Measurements from ENCODE around the gene TGFBR3. TPM values are rescaled to one million over a fixed set of nuclear protein-coding genes. Genes with fewer than 3 reads are reported as not detected.
"Not testable (repeated sequence)": the region's sequence is repeated elsewhere in the genome, so short reads cannot be mapped to it uniquely, and the experiment has no call there.

TGFBR3 gene
- total RNA-seq, 1 experiment from 2014 or later = 4.2 TPM

- H3K9me3 Mint-ChIP-seq = no peaks in the 10 kb centered on the region
- no peak for ATAC-seq
- no peak overlapping the region for H3K27ac Mint-ChIP-seq
- TF ChIP-seq ZNF317 (CRISPR knock-in tag; IDR thresholded peaks at IDR 0.05; ENCODE audit: borderline replicate concordance, low read depth) = no peak
- TF ChIP-seq ERG (CRISPR knock-in tag; IDR thresholded peaks at IDR 0.05) = no peak
- TF ChIP-seq ELF4 (CRISPR knock-in tag; IDR thresholded peaks at IDR 0.05; ENCODE audit: low read depth) = no peak
- no peak for TF ChIP-seq JAZF1 (CRISPR knock-in tag; IDR thresholded peaks at IDR 0.05)
- TF ChIP-seq NR2C2 (CRISPR knock-in tag; IDR thresholded peaks at IDR 0.05) = no peak
- TF ChIP-seq E2F1 (CRISPR knock-in tag; IDR thresholded peaks at IDR 0.05) = no peak
- no peak for TF ChIP-seq ZNF423 (CRISPR knock-in tag; IDR thresholded peaks at IDR 0.05)
- no peaks in the 10 kb centered on the region for H3K27me3 Mint-ChIP-seq (ENCODE audit: low read depth)
- H3K4me3 Mint-ChIP-seq = no peak overlapping the region
- H3K4me1 Mint-ChIP-seq = 0 out of 2 replicates have a peak, but pooled peaks cover 4% of the 10 kb centered on the region
- DNase-seq (ENCODE audit: low spot score) = no peak
- CTCF ChIA-PET = no interaction called here
- no peaks in the 10 kb centered on the region for H3K36me3 Mint-ChIP-seq
- POLR2A ChIA-PET = no interaction called here
These were observed 50.8 kb downstream of the TGFBR3 start for GRCh38 chr1:91835087-91835521.

- H3K4me1 Mint-ChIP-seq; ATAC-seq; H3K9me3 Mint-ChIP-seq; H3K4me3 Mint-ChIP-seq; POLR2A ChIA-PET; H3K27me3 Mint-ChIP-seq (ENCODE audit: low read depth); H3K27ac Mint-ChIP-seq; H3K36me3 Mint-ChIP-seq; DNase-seq (ENCODE audit: low spot score): not testable (repeated sequence)
- CTCF ChIA-PET = interaction anchor here (0.8 kb wide), 1 partner anchor 218 kb away, joined by 3 read pairs; no protein-coding TSS in a partner anchor
These were observed 51.4 kb downstream of the TGFBR3 start for GRCh38 chr1:91834549-91834948.

- ChIA-PET CTCF (interaction anchor here (0.8 kb wide), 1 partner anchor 217 kb away, joined by 3 read pairs; no protein-coding TSS in a partner anchor), POLR2A (no interaction called here)
- H3K9me3 Mint-ChIP-seq = no peaks in the 10 kb centered on the region
- ATAC-seq (no peak), DNase-seq (ENCODE audit: low spot score) (no peak)
- 0 out of 2 replicates have a peak, but pooled peaks cover 4% of the 10 kb centered on the region for H3K4me1 Mint-ChIP-seq
- no peaks in the 10 kb centered on the region for H3K27me3 Mint-ChIP-seq (ENCODE audit: low read depth)
- H3K36me3 Mint-ChIP-seq = no peaks in the 10 kb centered on the region
- H3K27ac Mint-ChIP-seq = no peak overlapping the region
- H3K4me3 Mint-ChIP-seq = no peak overlapping the region
- TF ChIP-seq IRF2 (CRISPR knock-in tag; IDR thresholded peaks at IDR 0.05; ENCODE audit: borderline replicate concordance, low read depth) = no peak
- no peak for TF ChIP-seq ZMAT4 (CRISPR knock-in tag; IDR thresholded peaks at IDR 0.05)
- no peak for TF ChIP-seq NFYB (CRISPR knock-in tag; conservative IDR thresholded peaks at IDR 0.05; ENCODE audit: low read depth)
- TF ChIP-seq E2F4 (CRISPR knock-in tag; IDR thresholded peaks at IDR 0.05; ENCODE audit: borderline replicate concordance, low read depth) = no peak
- TF ChIP-seq TEAD4 (CRISPR knock-in tag; IDR thresholded peaks at IDR 0.05) = no peak
- TF ChIP-seq HMGXB4 (CRISPR knock-in tag; IDR thresholded peaks at IDR 0.05) = no peak
- no peak for TF ChIP-seq OVOL2 (CRISPR knock-in tag; IDR thresholded peaks at IDR 0.05; ENCODE audit: borderline replicate concordance)
- no peak for TF ChIP-seq ZNF396 (CRISPR knock-in tag; IDR thresholded peaks at IDR 0.05; ENCODE audit: borderline replicate concordance)
- no peak for TF ChIP-seq SOX15 (CRISPR knock-in tag; IDR thresholded peaks at IDR 0.05)
- no peak for TF ChIP-seq USF1 (CRISPR knock-in tag; IDR thresholded peaks at IDR 0.05)
- TF ChIP-seq NFE2L1 (CRISPR knock-in tag; IDR thresholded peaks at IDR 0.05) = no peak
- TF ChIP-seq NR3C1 (CRISPR knock-in tag; conservative IDR thresholded peaks at IDR 0.05; ENCODE audit: low read depth) = no peak
- TF ChIP-seq MLX (CRISPR knock-in tag; IDR thresholded peaks at IDR 0.05) = no peak
- no peak for TF ChIP-seq TCF7 (CRISPR knock-in tag; IDR thresholded peaks at IDR 0.05; ENCODE audit: low read depth)
- TF ChIP-seq E2F5 (CRISPR knock-in tag; IDR thresholded peaks at IDR 0.05) = no peak
- TF ChIP-seq SMAD3 (CRISPR knock-in tag; IDR thresholded peaks at IDR 0.05; ENCODE audit: borderline replicate concordance) = no peak
- no peak for TF ChIP-seq ZBTB43 (CRISPR knock-in tag; IDR thresholded peaks at IDR 0.05)
These were observed 52.0 kb downstream of the TGFBR3 start for GRCh38 chr1:91833946-91834345.
